ENCODE results near the gene LMNA.

The LMNA gene

GRCh38 chr1:156082309-156083091 is 32.0 kb upstream of the LMNA start, which contains the start of gene MEX3A:
MEX3A (minus strand) TSS chr1:156082465; CDS start chr1:156081998, 467 bp downstream.
- peak; percentile 44 for DNase-seq (ENCODE audit: low read depth)

- DNase-seq (ENCODE audit: low read depth) = no peak
These were observed 30.4 kb upstream of the LMNA start for GRCh38 chr1:156083800-156084790.

DNA sequence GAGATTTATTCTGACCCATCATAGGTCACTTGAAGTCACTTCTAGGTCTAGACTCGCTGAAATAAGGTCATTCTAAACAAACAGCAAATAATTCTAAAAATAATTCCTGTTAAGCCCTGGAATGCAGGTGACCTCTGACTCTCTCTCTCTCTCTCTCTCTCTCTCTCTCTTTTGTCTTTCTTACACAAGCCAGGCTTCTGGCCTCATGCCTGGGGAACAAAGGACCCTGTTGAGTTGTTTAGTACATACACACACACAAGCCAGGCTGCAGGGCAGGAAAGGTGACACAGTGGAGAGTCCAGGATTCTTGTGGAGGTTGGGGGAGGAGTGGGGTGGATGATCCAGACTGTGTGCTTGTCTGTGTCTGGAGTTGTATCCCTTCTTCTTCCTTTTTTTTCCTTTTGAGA is 28.3 kb upstream of the LMNA start:
- peak; percentile 20 for DNase-seq (ENCODE audit: low read depth)

DNA sequence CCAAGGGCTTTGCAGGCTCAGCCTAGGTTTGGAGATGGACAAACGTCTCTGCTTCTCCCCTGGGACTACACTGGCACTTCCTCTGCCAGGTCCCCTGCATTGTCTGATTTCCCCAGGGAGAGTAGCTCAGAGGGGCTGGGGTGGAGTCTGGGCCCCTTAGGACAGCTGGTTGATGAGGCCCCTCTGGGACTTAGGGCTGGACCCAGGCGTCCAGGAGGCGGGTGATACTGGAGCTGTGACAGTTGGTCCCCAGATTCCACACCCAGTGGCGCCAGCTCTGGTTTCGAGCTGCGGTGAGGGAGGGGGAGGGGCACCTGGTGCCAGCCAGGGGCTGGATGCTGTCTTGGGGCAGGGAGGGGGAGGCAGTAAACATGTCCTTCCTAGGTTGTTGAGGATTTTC is 24.8 kb upstream of the LMNA start:
- no peak for DNase-seq (ENCODE audit: low read depth)

GRCh38 chr1:156090138-156090839 is 24.2 kb upstream of the LMNA start:
- no peak for DNase-seq (ENCODE audit: low read depth)

DNA sequence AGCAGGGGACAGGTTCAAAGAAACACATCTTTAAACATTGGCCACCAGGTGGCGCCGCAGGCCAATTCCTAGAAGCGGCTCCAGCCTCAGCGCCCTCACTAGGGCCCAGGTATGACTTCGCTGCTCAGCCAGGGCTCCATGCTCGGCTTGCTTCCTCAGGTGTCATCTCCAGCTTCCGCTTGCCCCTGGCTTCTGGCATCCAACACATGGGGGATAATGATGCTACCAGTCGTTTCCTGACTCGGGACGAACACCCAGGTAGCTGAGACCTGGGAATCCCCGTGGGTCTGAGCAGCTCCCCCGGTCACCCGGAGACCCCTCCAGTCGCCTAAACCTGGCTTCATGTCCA is 23.7 kb upstream of the LMNA start:
- peak; percentile 63 for DNase-seq (ENCODE audit: low read depth)

DNA sequence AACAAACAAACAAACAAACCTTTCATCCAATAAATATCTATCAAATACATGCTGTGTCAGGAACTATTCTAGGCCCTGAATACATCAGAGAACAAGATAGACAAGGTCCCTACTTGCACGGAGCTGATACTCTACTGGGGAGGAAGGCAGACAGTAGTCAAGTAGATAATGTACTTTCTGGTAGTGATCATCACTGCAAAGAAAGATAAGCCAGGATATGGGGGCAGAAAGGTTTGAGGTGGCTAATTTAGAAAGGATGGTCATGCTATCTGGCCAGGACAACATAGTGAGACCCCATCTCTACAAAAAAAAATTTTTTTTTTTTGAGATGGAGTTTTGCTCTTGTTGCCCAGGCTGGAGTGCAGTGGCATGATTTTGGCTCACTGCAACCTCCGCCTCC is 22.9 kb upstream of the LMNA start:
- no peak for DNase-seq (ENCODE audit: low read depth)

DNA sequence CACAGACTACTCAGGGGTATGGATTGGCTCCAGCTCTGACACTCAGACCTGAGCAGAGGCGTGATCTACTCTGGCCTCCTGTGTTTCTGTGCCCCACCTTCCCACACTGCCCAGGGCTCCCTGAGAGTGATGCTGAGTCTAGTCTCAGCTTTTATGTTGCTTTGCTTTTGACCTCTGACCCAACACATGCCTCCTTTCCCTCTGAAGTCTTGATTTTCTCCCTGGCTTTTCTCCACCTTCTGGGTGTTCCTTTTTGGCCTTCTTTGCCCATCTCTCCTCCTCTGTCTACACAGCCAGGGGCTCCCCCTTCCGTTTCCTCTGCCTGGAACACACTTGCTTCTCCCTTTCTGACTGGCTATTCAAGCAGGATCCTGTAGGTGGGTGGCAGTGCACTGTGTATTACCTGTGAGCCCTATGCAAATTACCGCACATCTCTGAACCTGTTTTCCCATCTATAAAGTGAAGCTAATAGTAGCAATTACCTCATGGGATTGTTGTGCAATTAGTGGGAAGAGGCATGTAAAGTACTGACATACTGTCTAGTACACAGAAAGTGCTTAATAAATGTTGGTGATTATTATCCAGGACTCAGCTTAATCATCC is 18.5 kb upstream of the LMNA start:
- DNase-seq (ENCODE audit: low read depth) = no peak

- DNase-seq (ENCODE audit: low read depth) = peak; percentile 81
These were observed 17.7 kb upstream of the LMNA start for GRCh38 chr1:156096640-156097391.

DNA sequence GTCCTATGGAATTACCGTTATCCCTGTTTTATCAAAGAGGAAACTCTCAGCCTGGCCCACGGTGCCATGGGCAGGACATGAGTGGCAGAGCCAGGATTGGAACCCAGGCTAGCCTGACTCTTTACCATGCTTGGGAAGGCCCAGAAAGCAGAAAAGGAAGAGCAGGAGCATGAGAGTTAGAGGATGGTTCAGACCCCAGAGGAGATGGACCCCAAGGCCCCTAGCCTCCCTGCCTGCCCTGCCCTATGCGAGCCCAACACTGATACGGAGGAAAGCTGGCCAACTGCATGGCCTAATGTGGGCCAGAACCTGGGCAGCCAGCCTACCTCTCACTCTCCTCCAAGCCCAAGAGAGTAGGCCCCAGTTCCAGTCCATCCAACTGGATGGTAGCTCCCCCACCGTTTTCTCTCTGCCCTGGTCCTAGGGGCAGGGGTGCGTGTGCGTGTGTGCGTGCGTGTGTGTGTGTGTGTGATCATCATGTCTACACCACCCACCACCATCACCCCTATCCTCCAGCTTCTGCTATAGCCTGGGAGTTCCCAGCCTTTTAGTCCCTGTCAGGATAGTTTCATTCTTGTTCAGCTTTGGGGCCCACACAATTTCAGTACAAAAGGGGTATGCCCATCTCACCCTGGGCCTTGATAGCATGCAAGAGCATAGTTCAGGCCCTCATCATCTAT is 16.9 kb upstream of the LMNA start:
- no peak for DNase-seq (ENCODE audit: low read depth)

- DNase-seq (ENCODE audit: low read depth) = no peak
These were observed 15.7 kb upstream of the LMNA start for GRCh38 chr1:156098784-156099183.

GRCh38 chr1:156099282-156099681 is 15.2 kb upstream of the LMNA start:
- no peak for DNase-seq (ENCODE audit: low read depth)

GRCh38 chr1:156100205-156100995 is 14.1 kb upstream of the LMNA start:
- DNase-seq (ENCODE audit: low read depth) = no peak

- DNase-seq (ENCODE audit: low read depth) = no peak
These were observed 12.6 kb upstream of the LMNA start for GRCh38 chr1:156101880-156102279.

DNA sequence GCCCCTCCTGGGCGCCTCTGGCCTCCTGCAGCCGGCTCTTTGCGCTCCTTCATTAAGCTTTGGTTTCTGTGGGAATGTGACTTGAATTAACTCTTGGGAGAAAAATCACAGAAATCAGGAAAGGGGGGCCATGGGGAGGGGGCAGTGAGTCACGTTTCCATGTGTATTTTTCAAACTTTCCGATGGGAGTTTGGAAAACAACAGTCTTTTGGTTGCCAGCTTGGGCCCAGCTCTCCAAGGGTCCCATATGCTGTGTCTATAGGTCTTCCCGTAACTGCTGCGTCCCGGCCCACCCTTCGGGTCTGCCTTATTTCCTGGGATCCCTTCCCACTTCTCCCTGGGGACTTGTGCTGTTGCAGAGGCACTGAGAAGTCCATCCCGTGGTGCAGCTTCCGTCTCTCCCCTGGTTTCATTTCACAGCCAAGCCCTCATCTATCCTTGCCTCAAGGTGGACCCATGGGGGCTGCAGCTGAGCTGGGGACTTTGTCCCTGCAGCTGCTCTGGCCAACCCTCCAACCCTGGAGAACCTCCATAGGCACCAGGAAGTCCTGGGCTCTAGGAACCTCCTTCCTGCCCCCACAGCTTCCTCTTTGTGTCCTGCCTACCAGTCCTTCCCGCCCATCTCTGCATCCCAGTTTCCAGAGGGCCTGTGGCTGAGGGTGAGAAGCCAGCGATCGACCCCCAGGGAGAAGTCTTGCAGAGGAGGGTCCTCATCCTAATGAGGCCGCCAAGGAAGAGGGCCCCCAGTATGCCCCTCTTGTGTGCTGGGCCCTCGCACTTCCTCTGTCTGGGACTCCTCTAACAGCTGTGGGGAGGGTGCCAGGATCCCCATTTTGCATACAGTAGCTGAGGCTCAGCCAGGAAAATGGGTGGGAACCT is 11.6 kb upstream of the LMNA start:
- peak; percentile 73 for DNase-seq (ENCODE audit: low read depth)

DNA sequence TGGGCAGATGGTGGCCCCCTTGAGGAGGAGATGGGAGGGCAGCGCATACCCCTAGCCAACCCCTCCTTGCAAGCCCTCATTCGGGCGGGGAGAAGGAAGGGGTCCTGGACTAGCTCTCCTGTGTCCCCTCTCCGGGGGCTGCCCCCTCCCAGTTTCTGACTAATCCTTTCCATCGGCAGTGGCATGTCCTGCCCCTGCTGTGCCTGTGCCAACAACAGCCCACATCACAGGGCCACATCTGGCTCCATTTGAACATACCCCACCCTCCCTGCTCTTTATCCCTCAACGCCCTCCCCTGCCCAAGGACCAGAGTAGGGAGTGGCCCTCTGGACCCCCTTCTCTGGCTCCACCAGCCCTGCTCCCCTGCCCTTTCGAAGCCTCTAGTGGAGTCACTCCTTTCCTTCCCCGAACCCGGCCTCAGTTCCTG is 11.0 kb upstream of the LMNA start:
- DNase-seq (ENCODE audit: low read depth) = peak; percentile 95

DNA sequence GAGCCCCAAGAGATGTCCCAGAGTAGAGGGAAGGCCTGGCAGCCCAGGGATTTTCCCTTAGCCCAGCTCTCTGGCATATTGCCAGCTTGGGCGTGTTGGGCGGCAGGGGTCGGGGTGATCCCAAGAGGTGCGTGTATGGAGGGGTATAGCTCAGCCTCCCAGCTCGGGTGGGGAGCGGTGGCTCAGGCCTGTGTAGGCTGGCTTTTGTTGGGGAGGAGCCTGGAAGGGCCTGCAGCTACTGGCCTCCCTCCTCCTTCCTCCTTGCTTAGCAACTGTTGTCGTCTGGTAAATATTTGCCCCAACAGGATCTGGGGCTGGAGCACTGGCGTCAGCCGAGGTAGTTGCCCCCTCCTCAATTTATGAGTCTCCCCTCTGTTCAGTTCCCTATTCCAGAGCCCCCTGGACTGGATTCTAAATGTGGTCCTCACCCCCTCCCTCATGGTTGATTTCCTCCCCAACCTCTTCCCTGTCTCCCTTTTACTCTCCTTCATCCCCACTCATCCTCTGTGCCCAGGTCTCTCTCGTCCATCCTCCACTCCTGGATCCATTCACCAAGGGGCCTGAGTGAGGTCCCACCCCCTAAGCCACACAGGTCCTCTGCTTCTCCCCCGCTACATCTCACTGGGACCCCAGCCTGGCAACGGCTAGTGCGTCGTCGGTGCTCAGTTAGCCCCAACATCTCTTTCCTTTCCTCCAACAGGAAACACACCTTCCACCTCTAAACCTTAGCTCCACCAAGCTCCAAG is 10.3 kb upstream of the LMNA start:
- peak; percentile 99 for DNase-seq (ENCODE audit: low read depth)

All from fibroblast of gingiva (primary cell).